NK-92 treated with Interleukin-12 subunit alpha and Interleukin-12 subunit beta, amount 100 ng/mL, for 24 hours (cell line): ENCODE data around the gene WNT11.

Source experiments
- DNase-seq: peaks from one replicate; lab custom pipeline; 2025; lab: John Stamatoyannopoulos, UW

The WNT11 gene

GRCh38 chr11:76174330-76174729 is 32.0 kb downstream of the WNT11 start:
- DNase-seq: no peak

- no peak for DNase-seq
These were observed 32.6 kb downstream of the WNT11 start for GRCh38 chr11:76173663-76174062.

- no peak for DNase-seq
These were observed 33.7 kb downstream of the WNT11 start for GRCh38 chr11:76172583-76172982.

- DNase-seq: no peak
These were observed 35.8 kb downstream of the WNT11 start for GRCh38 chr11:76170468-76170867.

- DNase-seq: no peak
These were observed 36.8 kb downstream of the WNT11 start for GRCh38 chr11:76169473-76169896.

- DNase-seq: no peak
These were observed 38.7 kb downstream of the WNT11 start for GRCh38 chr11:76167590-76167989.

- DNase-seq: peak; percentile 33
These were observed 40.0 kb downstream of the WNT11 start for GRCh38 chr11:76166314-76166713.

- DNase-seq: no peak
These were observed 41.2 kb downstream of the WNT11 start for GRCh38 chr11:76164861-76165751.

GRCh38 chr11:76164081-76164480 is 42.2 kb downstream of the WNT11 start:
- DNase-seq: no peak

- no peak for DNase-seq
These were observed 42.9 kb downstream of the WNT11 start for GRCh38 chr11:76163289-76163880.

GRCh38 chr11:76162336-76163288 is 43.7 kb downstream of the WNT11 start:
- no peak for DNase-seq

GRCh38 chr11:76161261-76161961 is 44.9 kb downstream of the WNT11 start:
- no peak for DNase-seq

- DNase-seq: no peak
These were observed 45.4 kb downstream of the WNT11 start for GRCh38 chr11:76160856-76161255.

- no peak for DNase-seq
These were observed 46.2 kb downstream of the WNT11 start for GRCh38 chr11:76159983-76160661.

- no peak for DNase-seq
These were observed 46.9 kb downstream of the WNT11 start for GRCh38 chr11:76159303-76159937.

- no peak for DNase-seq
These were observed 47.7 kb downstream of the WNT11 start for GRCh38 chr11:76158394-76159302.

GRCh38 chr11:76157891-76158290 is 48.4 kb downstream of the WNT11 start:
- DNase-seq: no peak

- DNase-seq: no peak
These were observed 49.3 kb downstream of the WNT11 start for GRCh38 chr11:76156971-76157427.

- no peak for DNase-seq
These were observed 50.6 kb downstream of the WNT11 start for GRCh38 chr11:76155500-76156227.
